GM23248 (cell line): ENCODE measurements around the gene IVNS1ABP. TPM values are rescaled to one million over a fixed set of nuclear protein-coding genes. Genes with fewer than 3 reads are reported as not detected.

ENCODE experiments used
- DNase-seq: peaks from one replicate; pipeline ENCODE4 v3.0.0-alpha.2; 2015
- H2AFZ ChIP-seq: fragments of 200-600 bp; sonication (generic); 2 replicates; pipeline ENCODE4 v1.6.1; 2016; ENCODE audit warnings: antibody characterized with exemption
- H3F3A ChIP-seq: fragments of 200-600 bp; sonication (generic); 2 replicates; pipeline ENCODE4 v1.6.1; 2016; ENCODE audit warnings: mild to moderate bottlenecking, antibody characterized with exemption, mixed run types; ENCODE audit not compliant: insufficient read depth
- H3K27ac ChIP-seq: fragments of 200-600 bp; sonication (generic); 2 replicates; pipeline ENCODE4 v1.5.1; 2016; ENCODE audit warnings: mild to moderate bottlenecking
- H3K27me3 ChIP-seq: fragments of 200-600 bp; sonication (generic); replicated peaks from 2 replicates; pipeline ENCODE4 v1.6.1; 2016; ENCODE audit warnings: mild to moderate bottlenecking; ENCODE audit not compliant: insufficient read depth
- H3K36me3 ChIP-seq: fragments of 200-600 bp; sonication (generic); 2 replicates; pipeline ENCODE4 v1.6.1; 2016; ENCODE audit warnings: low read depth, mild to moderate bottlenecking
- H3K4me1 ChIP-seq: fragments of 200-600 bp; sonication (generic); 2 replicates; pipeline ENCODE4 v1.6.1; 2016; ENCODE audit warnings: mild to moderate bottlenecking; ENCODE audit not compliant: insufficient read depth
- H3K4me2 ChIP-seq: fragments of 200-600 bp; sonication (generic); one replicate; pipeline ENCODE4 v1.6.1; 2016; ENCODE audit warnings: mild to moderate bottlenecking; ENCODE audit not compliant: unreplicated experiment
- H3K4me3 ChIP-seq: fragments of 200-600 bp; sonication (generic); 2 replicates; pipeline ENCODE4 v1.5.1; 2016; ENCODE audit warnings: mild to moderate bottlenecking
- H3K79me2 ChIP-seq: fragments of 200-600 bp; sonication (generic); 2 replicates; pipeline ENCODE4 v1.6.1; 2016; ENCODE audit warnings: mild to moderate bottlenecking; ENCODE audit not compliant: insufficient read depth
- H3K9ac ChIP-seq: fragments of 200-600 bp; sonication (generic); 2 replicates; pipeline ENCODE4 v1.6.1; 2016; ENCODE audit warnings: mild to moderate bottlenecking
- H3K9me2 ChIP-seq: fragments of 200-600 bp; sonication (generic); 2 replicates; pipeline ENCODE4 v1.6.1; 2016; ENCODE audit warnings: mixed run types, mild to moderate bottlenecking, moderate library complexity; ENCODE audit not compliant: insufficient read depth
- H3K9me3 ChIP-seq: fragments of 200-600 bp; sonication (generic); one replicate; pipeline ENCODE4 v1.6.1; 2017; ENCODE audit warnings: low read depth
- H4K20me1 ChIP-seq: fragments of 200-600 bp; sonication (generic); 2 replicates; pipeline ENCODE4 v1.6.0; 2016; ENCODE audit not compliant: insufficient read depth
- EZH2 ChIP-seq: fragments of 200-600 bp; sonication (generic); IDR thresholded peaks from 2 replicates; pipeline ENCODE4 v1.6.1; 2018; ENCODE audit warnings: antibody characterized with exemption, mild to moderate bottlenecking; ENCODE audit not compliant: insufficient read depth, poor library complexity, severe bottlenecking
- EZH2phosphoT487 ChIP-seq: fragments of 200-600 bp; sonication (generic); IDR thresholded peaks from 2 replicates; pipeline ENCODE4 v1.6.1; 2018; ENCODE audit warnings: antibody characterized with exemption, moderate library complexity, mild to moderate bottlenecking, low read depth; ENCODE audit not compliant: insufficient read depth
- WGBS, 2 experiments: methylation state at CpG; one replicate each; pipeline ENCODE4 v1.1.6; 2015 to 2017; ENCODE audit warnings: low lambda C conversion rate in 2 of 2, low coverage in 1 of 2; ENCODE audit errors: missing lambda C conversion rate in 2 of 2; 5-methylcytosine and 5-hydroxymethylcytosine counted together
- in situ Hi-C: fragments of 300-500 bp; cut with MboI; formaldehyde crosslinking; loops from 2 replicates; pipeline ENCODE4 v1.15.0; 2020
- polyA plus RNA-seq: library from polyadenylated mRNA; unstranded; fragments of >200 nt; fragmentation: Nextera tagmentation; extraction: Ambion mirVana; gene quantifications from 2 replicates; pipeline ENCODE4 v1.2.1, GENCODE V29; 2016
- total RNA-seq: library from RNA; depleted of rRNA; stranded (reverse); fragments of >200 nt; shearing (Covaris generic); gene quantifications from 2 replicates; pipeline ENCODE4 v1.2.3, GENCODE V29; 2014

The IVNS1ABP gene
- total and polyA plus RNA-seq, 2 experiments from 2014 or later: 51.4 to 52.0 TPM

- Histone ChIP-seq H3K27me3 (no peaks in the 10 kb centered on the region), H3K36me3 (no peaks in the 10 kb centered on the region), H3K4me1 (no peaks in the 10 kb centered on the region), H3F3A (no peaks in the 10 kb centered on the region), H4K20me1 (no peaks in the 10 kb centered on the region), H3K9me2 (no peaks in the 10 kb centered on the region), H3K79me2 (no peaks in the 10 kb centered on the region), H3K4me3 (no peak overlapping the region), H2AFZ (no peak overlapping the region), H3K9me3 (no peaks in the 10 kb centered on the region), H3K9ac (no peak overlapping the region), H3K4me2 (no peak overlapping the region), H3K27ac (no peak overlapping the region)
- WGBS, 2 experiments: 67 to 70% methylated on average over 4 of the region's 4 CpGs
- no peak for DNase-seq
- TF ChIP-seq EZH2 (no peak), EZH2phosphoT487 (no peak)
- in situ Hi-C loops: no loop called here
Measured at GRCh38 chr1:185345913-185346720, 29.1 kb upstream of the IVNS1ABP start.

GRCh38 chr1:185343306-185343705 lies 26.3 kb upstream of the IVNS1ABP start:
- Histone ChIP-seq H2AFZ (no peak overlapping the region), H4K20me1 (no peaks in the 10 kb centered on the region), H3K9ac (no peak overlapping the region), H3K9me2 (no peaks in the 10 kb centered on the region), H3K27me3 (no peaks in the 10 kb centered on the region), H3K4me3 (no peak overlapping the region), H3K4me2 (no peak overlapping the region), H3K4me1 (no peaks in the 10 kb centered on the region), H3F3A (peaks cover under 1% of the 10 kb centered on the region; the same call in 1 of the 2 replicates), H3K36me3 (no peaks in the 10 kb centered on the region), H3K9me3 (no peaks in the 10 kb centered on the region), H3K27ac (no peak overlapping the region), H3K79me2 (no peaks in the 10 kb centered on the region)
- DNase-seq: no peak
- TF ChIP-seq EZH2 (no peak), EZH2phosphoT487 (no peak)
- in situ Hi-C loops: no loop called here
- WGBS, 2 experiments: 88 to 93% methylated on average over 5 of the region's 5 CpGs

DNA sequence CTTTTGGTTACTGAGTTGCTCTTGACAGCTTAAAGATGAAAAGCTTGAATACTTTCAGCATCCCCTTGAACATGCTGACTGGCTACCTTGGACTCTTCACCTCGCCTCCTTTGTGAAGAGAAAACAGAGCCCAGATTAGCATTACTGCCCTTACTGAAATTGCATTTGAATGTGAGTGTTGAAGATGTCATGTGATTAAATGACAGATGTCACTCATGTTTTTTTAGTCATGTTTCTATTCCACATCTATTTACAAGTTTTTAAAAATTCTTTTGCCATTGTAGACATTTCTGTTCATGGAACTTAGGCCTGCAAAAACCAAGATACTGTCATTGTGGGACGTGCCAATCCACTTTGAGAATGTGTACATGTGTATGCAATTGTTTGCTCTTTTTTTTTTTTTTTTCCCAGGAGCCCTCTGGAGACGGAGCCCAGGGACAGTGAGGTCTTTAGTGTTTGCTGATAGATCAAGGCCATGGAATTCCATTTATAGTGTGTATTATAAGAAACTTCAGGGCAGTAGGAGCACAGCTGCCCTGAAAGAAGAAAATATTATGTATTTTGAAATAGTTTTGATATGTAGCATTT lies 25.7 kb upstream of the IVNS1ABP start:
- no peaks in the 10 kb centered on the region for H3K36me3 ChIP-seq
- H3K4me2 ChIP-seq: no peak overlapping the region
- peaks cover 6% of the 10 kb centered on the region; the same call in 1 of the 2 replicates for H3F3A ChIP-seq
- in situ Hi-C loops: no loop called here
- no peaks in the 10 kb centered on the region for H3K9me2 ChIP-seq
- 80 to 83% methylated on average over 3 of the region's 3 CpGs for WGBS, 2 experiments
- H3K27ac ChIP-seq: no peak overlapping the region
- DNase-seq: no peak
- no peaks in the 10 kb centered on the region for H3K79me2 ChIP-seq
- no peaks in the 10 kb centered on the region for H3K9me3 ChIP-seq
- H4K20me1 ChIP-seq: no peaks in the 10 kb centered on the region
- peaks cover 1% of the 10 kb centered on the region; the same call in 1 of the 2 replicates for H3K4me1 ChIP-seq
- H3K27me3 ChIP-seq: no peaks in the 10 kb centered on the region
- TF ChIP-seq EZH2phosphoT487: no peak
- TF ChIP-seq EZH2: no peak
- H2AFZ ChIP-seq: no peak overlapping the region
- H3K4me3 ChIP-seq: no peak overlapping the region
- no peak overlapping the region for H3K9ac ChIP-seq

GRCh38 chr1:185342017-185342416 lies 25.0 kb upstream of the IVNS1ABP start:
- Histone ChIP-seq H3F3A (peaks cover 12% of the 10 kb centered on the region; the same call in 1 of the 2 replicates), H3K36me3 (no peaks in the 10 kb centered on the region), H3K9me3 (no peaks in the 10 kb centered on the region), H3K4me2 (no peak overlapping the region), H3K9ac (no peak overlapping the region), H3K9me2 (no peaks in the 10 kb centered on the region), H3K27ac (no peak overlapping the region), H3K4me3 (no peak overlapping the region), H3K79me2 (no peaks in the 10 kb centered on the region), H2AFZ (no peak overlapping the region), H3K27me3 (no peaks in the 10 kb centered on the region), H4K20me1 (no peaks in the 10 kb centered on the region), H3K4me1 (peaks cover 9% of the 10 kb centered on the region)
- TF ChIP-seq EZH2phosphoT487 (no peak), EZH2 (no peak)
- DNase-seq: no peak
- WGBS, 2 experiments: 88 to 96% methylated on average over 2 of the region's 2 CpGs
- in situ Hi-C loops: no loop called here
